ENCODE measurements around the gene HES2.

HES2 gene

DNA sequence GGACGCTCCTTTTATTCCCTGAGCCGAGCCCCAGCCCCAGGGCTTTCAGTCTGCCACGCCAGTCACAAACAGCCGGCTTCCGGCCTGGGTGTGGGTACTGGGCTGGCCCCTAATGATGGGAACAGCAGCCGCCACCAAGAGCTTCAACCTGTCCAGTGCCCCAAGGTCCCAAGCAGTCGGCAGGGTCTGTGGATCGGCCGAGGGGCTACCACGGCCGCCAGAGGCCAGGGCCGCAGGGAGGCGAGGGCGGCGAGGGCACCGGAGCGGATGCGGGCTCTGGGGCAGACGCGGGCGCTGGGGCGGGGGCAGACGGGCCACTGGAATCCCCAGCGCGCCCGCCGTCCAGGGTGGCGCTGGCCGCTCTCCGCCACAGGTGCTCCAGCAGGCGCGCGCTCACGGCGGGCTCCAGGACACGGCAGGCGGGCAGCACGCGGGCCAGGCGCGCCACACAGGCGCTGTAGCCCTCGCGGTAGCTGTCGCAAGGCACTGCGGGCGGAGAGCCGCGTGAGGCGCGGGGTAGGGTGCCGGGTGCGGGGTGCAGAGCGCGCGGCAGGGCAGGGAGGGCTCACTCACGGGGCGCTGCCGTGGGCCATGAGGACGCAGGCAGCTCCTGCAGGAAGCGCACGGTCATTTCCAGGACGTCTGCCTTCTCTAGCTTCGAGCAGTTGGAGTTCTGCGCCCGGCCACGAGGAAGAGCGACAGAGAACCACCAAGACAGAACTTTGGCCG is 887 bp downstream of the HES2 start:
- DNase-seq (ENCODE audit: low spot score in 2 of 2), result no peak
- H3K27ac Mint-ChIP-seq, result no peak overlapping the region
- peak overlapping the region; percentile 59 for H3K4me3 Mint-ChIP-seq
- H3K36me3 Mint-ChIP-seq, result no peaks in the 10 kb centered on the region
- no peaks in the 10 kb centered on the region for H3K9me3 Mint-ChIP-seq
- ATAC-seq, result no peak
- H3K4me1 Mint-ChIP-seq, result peaks cover 18% of the 10 kb centered on the region

DNA sequence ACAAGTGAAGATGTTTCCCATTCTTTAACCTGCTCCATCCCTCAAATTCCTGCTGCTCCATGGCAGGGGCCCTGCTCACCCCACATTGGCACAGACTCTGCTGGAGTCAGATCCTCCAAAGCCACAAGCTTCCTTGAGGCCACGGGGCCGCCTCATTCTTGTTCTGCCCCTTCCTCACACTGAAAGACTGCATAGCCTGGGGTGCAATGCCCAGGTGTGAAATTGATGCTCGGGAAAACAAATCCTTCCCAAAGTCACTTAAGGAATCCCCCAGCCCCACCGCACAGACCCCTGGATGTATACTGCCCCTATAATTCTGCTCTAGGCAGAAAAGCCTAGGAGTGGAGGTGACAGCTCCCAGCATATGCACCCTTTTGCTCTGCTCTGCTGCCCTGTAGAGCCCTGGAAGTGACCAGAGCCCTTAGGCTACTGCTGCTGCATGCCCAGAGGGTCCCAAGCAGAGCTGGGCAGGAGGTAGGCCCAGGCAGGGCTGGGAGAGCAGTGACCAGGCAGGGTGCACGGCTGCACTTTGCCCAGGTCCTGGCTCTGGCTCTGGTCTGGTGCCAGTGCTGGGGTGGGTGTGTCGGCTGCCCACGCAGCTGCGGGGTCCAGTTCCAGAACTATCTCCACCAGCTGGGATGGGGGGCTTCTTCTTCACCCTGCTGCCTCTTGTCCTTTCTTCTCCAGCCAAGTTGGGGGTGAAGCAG is 1.6 kb downstream of the HES2 start:
- Mint-ChIP-seq H3K4me3 (no peak overlapping the region), H3K4me1 (peaks cover 17% of the 10 kb centered on the region), H3K9me3 (no peaks in the 10 kb centered on the region), H3K36me3 (no peaks in the 10 kb centered on the region), H3K27ac (no peak overlapping the region)
- ATAC-seq (no peak), DNase-seq (ENCODE audit: low spot score in 2 of 2) (no peak)

DNA sequence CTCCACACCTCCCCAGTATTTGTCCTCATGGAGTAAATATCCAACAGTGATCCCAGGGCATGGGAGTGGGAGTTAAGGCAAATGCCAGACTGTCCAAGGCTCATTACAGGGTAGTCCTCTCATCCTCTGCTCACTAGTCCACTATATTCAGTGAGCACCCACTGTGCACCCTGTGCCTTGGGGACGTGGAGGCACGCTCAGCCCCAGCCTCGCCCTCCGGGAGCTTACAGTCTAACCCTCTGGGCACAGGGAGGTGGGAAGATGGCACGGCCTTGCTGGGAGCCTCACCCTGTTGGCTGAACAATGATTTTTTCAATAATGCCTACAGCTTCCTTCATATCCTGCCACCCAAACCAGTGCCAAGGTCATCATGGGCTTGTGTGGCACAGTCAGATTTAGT is 2.8 kb downstream of the HES2 start:
- Mint-ChIP-seq H3K9me3 (no peaks in the 10 kb centered on the region), H3K36me3 (no peaks in the 10 kb centered on the region), H3K4me3 (no peak overlapping the region), H3K4me1 (peaks cover 17% of the 10 kb centered on the region), H3K27ac (no peak overlapping the region)
- DNase-seq (ENCODE audit: low spot score in 2 of 2), result no peak
- ATAC-seq, result no peak

DNA sequence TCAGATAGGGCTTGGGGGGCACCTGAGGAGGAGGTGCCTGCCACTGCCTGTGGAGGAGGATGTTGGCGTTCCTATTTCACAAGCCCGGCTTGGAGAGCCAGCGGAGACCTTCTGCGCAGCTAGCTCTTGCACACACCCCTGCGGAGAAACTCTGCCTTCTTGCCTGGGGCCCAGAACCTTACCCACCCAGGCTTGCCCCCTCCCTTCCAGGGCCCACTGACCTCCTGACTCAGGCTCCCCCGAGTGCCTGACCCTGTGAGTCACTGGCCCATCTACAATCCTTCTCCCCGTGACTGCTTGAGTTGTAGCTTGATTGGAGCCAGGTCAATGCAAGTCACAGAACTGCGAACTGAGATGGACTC is 3.4 kb downstream of the HES2 start:
- peaks cover 11% of the 10 kb centered on the region for H3K4me1 Mint-ChIP-seq
- ATAC-seq (no peak), DNase-seq (ENCODE audit: low spot score in 2 of 2) (no peak)
- no peak overlapping the region for H3K27ac Mint-ChIP-seq
- H3K36me3 Mint-ChIP-seq, result no peaks in the 10 kb centered on the region
- H3K9me3 Mint-ChIP-seq, result no peaks in the 10 kb centered on the region
- no peak overlapping the region for H3K4me3 Mint-ChIP-seq

DNA sequence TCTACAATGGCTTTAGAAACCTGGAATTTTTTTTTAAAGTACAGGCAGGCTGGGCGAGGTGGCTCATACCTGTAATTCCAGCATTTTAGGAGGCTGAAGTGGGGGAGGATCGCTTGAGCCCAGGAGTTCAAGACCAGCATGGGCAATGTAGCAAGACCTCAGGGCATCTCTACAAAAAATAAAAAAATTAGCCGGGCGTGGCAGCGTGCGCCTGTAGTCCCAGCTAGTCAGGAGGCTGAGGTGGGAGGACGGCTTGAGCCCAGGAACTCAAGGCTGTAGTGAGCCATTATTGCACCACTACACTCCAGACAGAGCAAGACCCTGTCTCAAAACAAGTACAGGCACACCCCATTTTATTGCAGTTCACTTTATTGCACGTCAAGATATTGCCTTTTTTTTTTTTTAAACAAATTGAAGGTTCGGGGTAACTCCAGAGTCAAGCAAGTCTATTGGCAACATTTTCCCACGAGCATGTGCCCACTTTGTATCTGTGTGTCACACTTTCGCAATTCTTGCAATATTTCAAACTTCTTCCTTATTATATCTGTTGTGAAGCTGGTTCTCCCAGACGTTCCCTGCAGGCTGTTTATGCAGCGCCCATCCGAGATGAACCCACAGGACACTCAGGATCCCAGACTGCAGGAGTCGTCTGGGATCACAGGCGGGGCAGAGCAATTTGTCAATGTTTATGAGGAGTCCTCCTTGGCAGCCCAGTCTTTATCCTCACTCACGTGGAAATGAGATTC is 4.7 kb downstream of the HES2 start:
- DNase-seq (ENCODE audit: low spot score in 2 of 2) (no peak), ATAC-seq (no peak)
- H3K27ac Mint-ChIP-seq, result no peak overlapping the region
- H3K4me3 Mint-ChIP-seq, result no peak overlapping the region
- H3K4me1 Mint-ChIP-seq, result peaks cover 6% of the 10 kb centered on the region
- H3K36me3 Mint-ChIP-seq, result no peaks in the 10 kb centered on the region
- no peaks in the 10 kb centered on the region for H3K9me3 Mint-ChIP-seq

DNA sequence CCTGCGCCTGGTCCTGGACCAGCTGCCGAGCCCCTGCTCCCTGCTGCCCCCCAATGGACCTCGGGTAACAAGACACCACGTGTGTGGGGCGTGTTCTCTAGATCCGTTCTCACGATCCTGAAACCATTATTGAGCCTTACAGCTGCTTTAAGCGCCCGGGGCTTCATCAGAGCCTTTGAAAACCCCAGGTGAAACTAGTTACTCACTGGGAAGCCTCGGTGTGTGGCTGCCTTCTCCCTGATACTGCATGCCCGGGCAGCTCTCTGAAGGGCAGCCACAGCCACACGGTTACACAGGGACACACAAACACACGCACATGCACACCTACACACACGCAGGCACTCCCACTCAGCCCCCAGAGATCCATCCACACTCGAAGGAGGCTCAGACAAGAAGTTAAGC is 5.3 kb downstream of the HES2 start:
- no peak overlapping the region for H3K4me3 Mint-ChIP-seq
- H3K27ac Mint-ChIP-seq, result no peak overlapping the region
- DNase-seq (ENCODE audit: low spot score in 2 of 2) (peak in 1 of 2 donors; percentile 66), ATAC-seq (peak; percentile 84)
- H3K36me3 Mint-ChIP-seq, result no peaks in the 10 kb centered on the region
- peaks cover 6% of the 10 kb centered on the region for H3K4me1 Mint-ChIP-seq
- no peaks in the 10 kb centered on the region for H3K9me3 Mint-ChIP-seq

DNA sequence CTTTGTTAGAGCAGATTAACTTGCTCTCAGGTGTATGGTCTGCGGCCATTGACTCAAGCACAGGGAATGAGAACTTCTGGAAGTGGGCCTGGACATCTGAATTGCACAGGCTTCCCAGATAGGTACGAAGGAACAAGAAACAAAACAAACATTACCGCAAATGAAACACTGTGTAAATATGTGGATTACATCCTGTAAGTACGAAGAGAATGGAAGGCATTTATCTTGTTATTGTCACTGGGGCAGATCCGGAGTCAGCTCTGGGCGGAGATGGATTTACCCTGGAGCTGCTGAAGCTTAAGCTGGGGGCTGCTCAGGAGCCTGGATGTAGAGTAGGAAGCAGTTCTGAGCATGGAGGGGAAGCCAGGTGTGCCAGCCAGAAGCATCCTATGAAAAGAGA is 6.8 kb downstream of the HES2 start:
- ATAC-seq (no peak), DNase-seq (ENCODE audit: low spot score in 2 of 2) (no peak)
- H3K4me3 Mint-ChIP-seq, result no peak overlapping the region
- no peaks in the 10 kb centered on the region for H3K36me3 Mint-ChIP-seq
- no peak overlapping the region for H3K27ac Mint-ChIP-seq
- no peaks in the 10 kb centered on the region for H3K9me3 Mint-ChIP-seq
- peaks cover 6% of the 10 kb centered on the region for H3K4me1 Mint-ChIP-seq

DNA sequence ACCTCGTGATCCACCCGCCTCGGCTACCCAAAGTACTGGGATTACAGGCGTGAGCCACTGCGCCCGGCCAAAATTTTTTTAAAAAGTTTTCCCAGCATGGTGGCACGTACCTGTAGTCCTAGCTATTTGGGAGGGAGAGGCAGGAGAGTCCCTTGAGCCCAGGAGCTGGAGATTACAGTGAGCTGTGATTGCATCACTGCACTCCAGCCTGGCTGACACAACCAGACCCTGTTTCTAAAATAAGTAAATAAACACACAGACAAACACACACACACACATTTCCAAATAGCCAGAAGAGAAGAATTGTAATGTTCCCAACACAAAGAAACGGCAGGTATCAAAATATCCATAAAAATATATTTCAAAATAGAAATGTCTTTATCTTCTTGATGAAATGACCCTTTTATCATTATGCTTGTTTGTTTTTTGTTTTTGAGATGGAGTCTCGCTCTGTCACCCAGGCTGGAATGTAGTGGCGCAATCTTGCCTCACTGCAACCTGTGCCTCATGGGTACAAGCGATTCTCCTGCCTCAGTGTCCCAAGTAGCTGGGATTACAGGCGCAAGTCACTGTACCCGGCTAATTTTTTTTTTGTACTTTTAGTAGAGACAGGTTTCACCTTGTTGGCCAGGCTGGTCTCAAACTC is 9.3 kb downstream of the HES2 start:
- DNase-seq (ENCODE audit: low spot score in 2 of 2), result no peak
- peaks cover 6% of the 10 kb centered on the region for H3K4me1 Mint-ChIP-seq
- no peak overlapping the region for H3K27ac Mint-ChIP-seq
- no peak for ATAC-seq
- H3K36me3 Mint-ChIP-seq, result no peaks in the 10 kb centered on the region
- no peaks in the 10 kb centered on the region for H3K9me3 Mint-ChIP-seq
- no peak overlapping the region for H3K4me3 Mint-ChIP-seq

DNA sequence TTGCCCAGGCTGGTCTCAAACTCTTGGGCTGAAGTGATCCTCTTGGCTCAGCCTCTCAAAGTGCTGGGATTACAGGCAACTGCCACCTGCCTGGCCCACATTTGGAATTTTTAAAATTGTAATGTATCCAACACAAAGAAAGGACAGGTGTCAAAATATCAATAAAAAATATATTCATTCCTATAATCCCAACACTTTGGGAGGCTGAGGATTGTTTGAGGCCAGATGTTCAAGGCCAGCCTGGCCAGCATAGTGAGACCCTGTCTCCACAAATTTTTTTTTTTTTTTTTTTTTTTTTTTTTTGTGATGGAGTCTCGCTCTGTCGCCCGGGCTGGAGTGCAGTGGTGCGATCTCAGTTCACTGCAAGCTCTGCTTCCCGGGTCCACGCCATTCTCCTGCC is 10.0 kb downstream of the HES2 start:
- no peaks in the 10 kb centered on the region for H3K9me3 Mint-ChIP-seq
- no peak for ATAC-seq
- peaks cover 6% of the 10 kb centered on the region for H3K4me1 Mint-ChIP-seq
- no peak overlapping the region for H3K27ac Mint-ChIP-seq
- no peak for DNase-seq (ENCODE audit: low spot score in 2 of 2)
- no peaks in the 10 kb centered on the region for H3K36me3 Mint-ChIP-seq
- H3K4me3 Mint-ChIP-seq, result no peak overlapping the region

DNA sequence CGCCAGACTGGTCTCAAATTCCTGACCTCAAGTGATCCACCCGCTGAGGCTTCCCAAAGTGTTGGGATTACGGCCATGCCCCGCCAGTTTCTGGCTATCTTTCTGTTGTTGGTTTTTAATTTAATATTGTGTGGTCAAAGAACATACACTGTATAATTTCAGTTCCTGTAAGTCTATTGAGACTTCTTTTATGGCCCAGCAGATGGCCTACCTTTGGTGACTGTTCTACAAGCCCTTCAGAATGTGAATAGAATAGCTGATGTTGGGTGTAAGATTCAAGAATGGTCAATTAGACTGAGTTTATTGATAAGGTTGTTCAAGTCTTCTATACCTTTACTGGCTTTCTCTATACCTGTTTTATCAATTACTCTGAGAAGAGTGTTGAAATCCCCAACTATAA is 10.7 kb downstream of the HES2 start:
- Mint-ChIP-seq H3K36me3 (no peaks in the 10 kb centered on the region), H3K9me3 (no peaks in the 10 kb centered on the region), H3K27ac (no peak overlapping the region), H3K4me3 (no peak overlapping the region), H3K4me1 (no peaks in the 10 kb centered on the region)
- DNase-seq (ENCODE audit: low spot score in 2 of 2) (no peak), ATAC-seq (no peak)

DNA sequence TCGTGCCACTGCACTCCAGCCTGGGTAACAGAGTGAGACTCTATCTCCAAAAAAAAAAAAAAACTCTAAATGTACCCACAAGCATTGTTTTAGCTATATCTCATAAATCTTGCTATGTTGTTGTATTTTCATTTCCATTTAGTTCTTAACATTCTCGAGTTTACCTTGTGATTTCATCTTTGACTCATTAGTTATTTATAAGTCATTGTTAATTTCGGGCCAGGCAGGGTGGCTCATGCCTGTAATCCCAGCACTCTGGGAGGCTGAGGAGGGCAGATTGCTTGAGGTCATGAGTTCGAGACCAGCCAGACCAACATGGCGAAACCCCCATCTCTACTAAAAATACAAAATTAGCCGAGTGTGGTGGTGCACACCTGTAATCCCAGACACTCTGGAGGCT is 11.7 kb downstream of the HES2 start:
- Mint-ChIP-seq H3K36me3 (no peaks in the 10 kb centered on the region), H3K27ac (no peak overlapping the region), H3K9me3 (no peaks in the 10 kb centered on the region), H3K4me3 (no peak overlapping the region), H3K4me1 (no peaks in the 10 kb centered on the region)
- ATAC-seq (no peak), DNase-seq (ENCODE audit: low spot score in 2 of 2) (no peak)

DNA sequence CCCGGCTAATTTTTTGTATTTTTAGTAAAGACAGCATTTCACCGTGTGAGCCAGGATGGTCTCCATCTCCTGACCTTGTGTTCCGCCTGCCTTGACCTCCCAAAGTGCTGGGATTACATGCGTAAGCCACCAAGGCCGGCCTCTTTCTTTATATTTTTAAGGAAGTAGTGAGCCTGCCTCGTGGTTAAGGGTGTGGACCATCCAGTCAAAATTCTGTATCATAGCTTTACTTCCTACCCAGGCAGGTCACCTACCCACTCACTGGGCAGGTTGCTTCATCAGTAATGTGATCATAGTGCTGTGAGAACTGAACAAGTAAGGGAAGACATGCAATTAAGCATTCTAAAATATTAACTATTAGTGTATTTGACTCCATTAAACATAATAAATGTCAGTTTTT is 18.0 kb downstream of the HES2 start:
- Mint-ChIP-seq H3K4me1 (no peaks in the 10 kb centered on the region), H3K27ac (no peak overlapping the region), H3K9me3 (no peaks in the 10 kb centered on the region), H3K36me3 (no peaks in the 10 kb centered on the region), H3K4me3 (no peak overlapping the region)
- ATAC-seq (no peak), DNase-seq (ENCODE audit: low spot score in 2 of 2) (no peak)

DNA sequence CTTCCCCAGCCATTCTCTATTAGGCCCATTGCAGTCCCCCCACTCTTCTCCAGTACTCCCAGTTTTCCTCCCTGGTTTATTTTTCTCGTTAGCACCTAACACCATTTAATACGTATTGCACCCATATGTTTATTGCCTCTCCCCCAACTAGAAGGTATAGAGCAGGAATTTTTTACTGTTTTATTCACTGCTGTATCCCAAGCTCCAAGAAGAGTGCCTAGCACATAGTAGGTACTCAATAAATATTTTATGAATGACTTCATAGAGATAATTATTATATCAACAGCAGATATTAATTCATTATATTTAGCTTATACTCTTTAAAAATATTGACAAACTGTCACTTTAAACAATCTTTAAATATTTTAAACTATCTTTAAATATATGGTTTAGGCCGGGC is 20.4 kb downstream of the HES2 start:
- no peaks in the 10 kb centered on the region for H3K9me3 Mint-ChIP-seq
- no peaks in the 10 kb centered on the region for H3K36me3 Mint-ChIP-seq
- ATAC-seq, result no peak
- DNase-seq (ENCODE audit: low spot score in 2 of 2), result no peak
- H3K4me1 Mint-ChIP-seq, result peaks cover 8% of the 10 kb centered on the region
- no peak overlapping the region for H3K27ac Mint-ChIP-seq
- H3K4me3 Mint-ChIP-seq, result no peak overlapping the region

DNA sequence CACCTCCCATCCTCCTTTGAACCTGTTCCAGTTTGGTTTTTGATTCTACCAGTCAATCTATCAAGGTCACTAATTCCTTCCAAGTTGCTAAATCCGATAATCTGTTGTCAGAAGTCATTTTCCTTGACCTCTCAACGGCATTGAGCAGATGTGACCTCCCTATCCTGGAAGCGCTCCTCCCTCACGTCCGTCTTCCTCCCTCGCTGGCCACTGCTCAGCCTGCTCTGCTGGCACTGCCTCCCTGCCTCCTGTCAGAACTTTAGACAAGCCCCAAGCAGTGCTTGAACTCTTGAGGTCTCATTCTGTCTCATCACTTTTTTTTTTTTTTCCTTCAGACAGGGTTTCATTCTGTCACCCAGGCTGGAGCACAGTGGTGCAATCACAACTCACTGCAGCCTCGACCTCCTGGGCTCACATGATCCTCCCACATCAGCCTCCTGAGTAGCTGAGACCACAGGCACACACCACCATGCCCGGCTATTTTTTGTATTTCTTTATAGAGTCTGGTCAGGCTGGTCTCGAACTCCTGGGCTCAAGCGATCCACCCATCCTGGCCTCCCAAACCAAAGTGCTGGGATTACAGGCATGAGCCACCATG is 21.8 kb downstream of the HES2 start:
- Mint-ChIP-seq H3K4me1 (peaks cover 14% of the 10 kb centered on the region), H3K9me3 (no peaks in the 10 kb centered on the region), H3K27ac (peak overlapping the region; percentile 7), H3K4me3 (no peak overlapping the region), H3K36me3 (no peaks in the 10 kb centered on the region)
- DNase-seq (ENCODE audit: low spot score in 2 of 2) (no peak), ATAC-seq (no peak)

DNA sequence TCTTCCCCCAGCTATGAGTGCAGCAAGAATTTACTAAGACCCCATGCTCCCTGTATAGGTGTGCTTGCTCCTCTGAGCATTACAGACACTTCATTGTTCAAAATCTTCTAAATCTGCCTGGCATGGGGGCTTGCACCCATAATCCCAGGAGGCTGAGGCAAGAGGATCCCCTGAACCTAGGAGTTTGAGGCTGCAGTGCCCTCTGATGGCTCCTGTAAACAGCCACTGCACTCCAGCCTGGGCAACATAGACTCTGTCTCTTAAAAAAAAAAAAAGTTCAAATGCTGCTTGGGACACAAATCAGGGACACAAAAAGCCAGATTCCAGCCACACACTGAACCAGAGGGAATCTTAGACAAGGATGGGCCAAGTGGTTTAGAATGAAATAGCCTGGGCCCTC is 22.7 kb downstream of the HES2 start:
- no peaks in the 10 kb centered on the region for H3K9me3 Mint-ChIP-seq
- peaks cover 20% of the 10 kb centered on the region for H3K4me1 Mint-ChIP-seq
- H3K27ac Mint-ChIP-seq, result peak overlapping the region; percentile 7
- ATAC-seq, result no peak
- no peak for DNase-seq (ENCODE audit: low spot score in 2 of 2)
- no peaks in the 10 kb centered on the region for H3K36me3 Mint-ChIP-seq
- no peak overlapping the region for H3K4me3 Mint-ChIP-seq

Measured in stimulated activated effector memory CD8-positive, alpha-beta T cell treated with anti-CD3 and anti-CD28 coated beads, Interleukin-12 subunit alpha, Interleukin-12 subunit beta, amount 100 ng/mL, for 72 hours (primary cell).